Measurements from ENCODE around the gene PCP2.

Gene PCP2

GRCh38 chr19:7669641-7670040, 36.1 kb upstream of the PCP2 start:
- ATAC-seq: no peak
- TF ChIP-seq, protein P1, sequence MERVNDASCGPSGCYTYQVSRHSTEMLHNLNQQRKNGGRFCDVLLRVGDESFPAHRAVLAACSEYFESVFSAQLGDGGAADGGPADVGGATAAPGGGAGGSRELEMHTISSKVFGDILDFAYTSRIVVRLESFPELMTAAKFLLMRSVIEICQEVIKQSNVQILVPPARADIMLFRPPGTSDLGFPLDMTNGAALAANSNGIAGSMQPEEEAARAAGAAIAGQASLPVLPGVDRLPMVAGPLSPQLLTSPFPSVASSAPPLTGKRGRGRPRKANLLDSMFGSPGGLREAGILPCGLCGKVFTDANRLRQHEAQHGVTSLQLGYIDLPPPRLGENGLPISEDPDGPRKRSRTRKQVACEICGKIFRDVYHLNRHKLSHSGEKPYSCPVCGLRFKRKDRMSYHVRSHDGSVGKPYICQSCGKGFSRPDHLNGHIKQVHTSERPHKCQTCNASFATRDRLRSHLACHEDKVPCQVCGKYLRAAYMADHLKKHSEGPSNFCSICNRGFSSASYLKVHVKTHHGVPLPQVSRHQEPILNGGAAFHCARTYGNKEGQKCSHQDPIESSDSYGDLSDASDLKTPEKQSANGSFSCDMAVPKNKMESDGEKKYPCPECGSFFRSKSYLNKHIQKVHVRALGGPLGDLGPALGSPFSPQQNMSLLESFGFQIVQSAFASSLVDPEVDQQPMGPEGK (CRISPR knock-in tag; IDR thresholded peaks at IDR 0.05; ENCODE audit: borderline replicate concordance): no peak
- no peak for TF ChIP-seq ZNF70 (CRISPR knock-in tag; IDR thresholded peaks at IDR 0.05)
- TF ChIP-seq ARNTL (CRISPR knock-in tag; IDR thresholded peaks at IDR 0.05; ENCODE audit: borderline replicate concordance, low read depth): no peak
- TF ChIP-seq CSDC2 (CRISPR knock-in tag; IDR thresholded peaks at IDR 0.05): no peak
- no peak for TF ChIP-seq ZFP30 (CRISPR knock-in tag; IDR thresholded peaks at IDR 0.05)
- TF ChIP-seq CREB5 (CRISPR knock-in tag; IDR thresholded peaks at IDR 0.05; ENCODE audit: low read depth): no peak
- no peak for TF ChIP-seq ZFP3 (CRISPR knock-in tag; IDR thresholded peaks at IDR 0.05)
- no peak for TF ChIP-seq ZC3H10 (CRISPR knock-in tag; IDR thresholded peaks at IDR 0.05)
- no peak for TF ChIP-seq OSR1 (CRISPR knock-in tag; IDR thresholded peaks at IDR 0.05)
- no peak for TF ChIP-seq ESRRG (CRISPR knock-in tag; IDR thresholded peaks at IDR 0.05)
- no peak for TF ChIP-seq BACH2 (CRISPR knock-in tag; IDR thresholded peaks at IDR 0.05; ENCODE audit: borderline replicate concordance)

DNA sequence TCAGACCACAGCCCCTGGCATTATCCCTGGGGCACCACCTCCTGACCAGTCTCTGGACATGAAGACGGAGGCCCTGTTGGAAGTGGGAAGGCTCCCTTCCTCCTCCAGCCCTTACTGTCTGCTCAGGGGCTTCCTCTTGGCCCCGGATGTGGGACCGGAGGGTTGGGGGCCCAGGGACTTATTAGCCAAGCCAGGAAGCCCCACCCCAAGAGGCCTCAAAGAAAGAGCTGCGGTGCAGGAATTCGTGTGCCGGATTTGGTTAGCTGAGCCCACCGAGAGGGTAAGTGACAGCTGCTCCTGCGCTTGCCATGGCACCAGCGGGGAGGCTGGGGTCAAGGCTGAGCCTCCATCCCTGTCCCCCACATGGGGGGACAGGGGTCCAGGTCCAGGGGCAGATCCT, 35.3 kb upstream of the PCP2 start, which contains the start of gene RETN:
TSS of gene RETN (plus strand) at position 208 of the 400 bp plus-strand sequence. CDS start 278 bp downstream, outside the sequence.
- TF ChIP-seq RARB (CRISPR knock-in tag; IDR thresholded peaks at IDR 0.05): no peak
- TF ChIP-seq ISL1 (CRISPR knock-in tag; IDR thresholded peaks at IDR 0.05): no peak
- TF ChIP-seq ZFP30 (CRISPR knock-in tag; IDR thresholded peaks at IDR 0.05): no peak
- no peak for TF ChIP-seq PPARA (CRISPR knock-in tag; IDR thresholded peaks at IDR 0.05; ENCODE audit: borderline replicate concordance)
- TF ChIP-seq ESRRG (CRISPR knock-in tag; IDR thresholded peaks at IDR 0.05): no peak
- no peak for TF ChIP-seq TCF4 (CRISPR knock-in tag; IDR thresholded peaks at IDR 0.05; ENCODE audit: borderline replicate concordance)
- TF ChIP-seq SNAI2 (CRISPR knock-in tag; IDR thresholded peaks at IDR 0.05): no peak
- no peak for TF ChIP-seq ZNF70 (CRISPR knock-in tag; IDR thresholded peaks at IDR 0.05)
- TF ChIP-seq CREB5 (CRISPR knock-in tag; IDR thresholded peaks at IDR 0.05; ENCODE audit: low read depth): no peak
- no peak for TF ChIP-seq ZNF565 (CRISPR knock-in tag; conservative IDR thresholded peaks at IDR 0.05; ENCODE audit: low read depth)
- TF ChIP-seq ARNTL (CRISPR knock-in tag; IDR thresholded peaks at IDR 0.05; ENCODE audit: borderline replicate concordance, low read depth): no peak
- TF ChIP-seq, protein P2, sequence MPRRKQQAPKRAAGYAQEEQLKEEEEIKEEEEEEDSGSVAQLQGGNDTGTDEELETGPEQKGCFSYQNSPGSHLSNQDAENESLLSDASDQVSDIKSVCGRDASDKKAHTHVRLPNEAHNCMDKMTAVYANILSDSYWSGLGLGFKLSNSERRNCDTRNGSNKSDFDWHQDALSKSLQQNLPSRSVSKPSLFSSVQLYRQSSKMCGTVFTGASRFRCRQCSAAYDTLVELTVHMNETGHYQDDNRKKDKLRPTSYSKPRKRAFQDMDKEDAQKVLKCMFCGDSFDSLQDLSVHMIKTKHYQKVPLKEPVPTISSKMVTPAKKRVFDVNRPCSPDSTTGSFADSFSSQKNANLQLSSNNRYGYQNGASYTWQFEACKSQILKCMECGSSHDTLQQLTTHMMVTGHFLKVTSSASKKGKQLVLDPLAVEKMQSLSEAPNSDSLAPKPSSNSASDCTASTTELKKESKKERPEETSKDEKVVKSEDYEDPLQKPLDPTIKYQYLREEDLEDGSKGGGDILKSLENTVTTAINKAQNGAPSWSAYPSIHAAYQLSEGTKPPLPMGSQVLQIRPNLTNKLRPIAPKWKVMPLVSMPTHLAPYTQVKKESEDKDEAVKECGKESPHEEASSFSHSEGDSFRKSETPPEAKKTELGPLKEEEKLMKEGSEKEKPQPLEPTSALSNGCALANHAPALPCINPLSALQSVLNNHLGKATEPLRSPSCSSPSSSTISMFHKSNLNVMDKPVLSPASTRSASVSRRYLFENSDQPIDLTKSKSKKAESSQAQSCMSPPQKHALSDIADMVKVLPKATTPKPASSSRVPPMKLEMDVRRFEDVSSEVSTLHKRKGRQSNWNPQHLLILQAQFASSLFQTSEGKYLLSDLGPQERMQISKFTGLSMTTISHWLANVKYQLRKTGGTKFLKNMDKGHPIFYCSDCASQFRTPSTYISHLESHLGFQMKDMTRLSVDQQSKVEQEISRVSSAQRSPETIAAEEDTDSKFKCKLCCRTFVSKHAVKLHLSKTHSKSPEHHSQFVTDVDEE (CRISPR knock-in tag; IDR thresholded peaks at IDR 0.05): no peak
- TF ChIP-seq TOX (CRISPR knock-in tag; IDR thresholded peaks at IDR 0.05; ENCODE audit: borderline replicate concordance): no peak
- no peak for TF ChIP-seq ZNF8 (CRISPR knock-in tag; IDR thresholded peaks at IDR 0.05)
- no peak for TF ChIP-seq ZC3H10 (CRISPR knock-in tag; IDR thresholded peaks at IDR 0.05)
- TF ChIP-seq CSRNP3 (CRISPR knock-in tag; IDR thresholded peaks at IDR 0.05): no peak
- no peak for ATAC-seq

- TF ChIP-seq ZFP3 (CRISPR knock-in tag; IDR thresholded peaks at IDR 0.05): no peak
- no peak for TF ChIP-seq CSDC2 (CRISPR knock-in tag; IDR thresholded peaks at IDR 0.05)
- ATAC-seq: peak; percentile 65
Observed at GRCh38 chr19:7665076-7665475, 31.6 kb upstream of the PCP2 start.
